Nucleus accumbens (tissue), 56 donors: ENCODE measurements around the gene IRX4.
A peak's percentile ranks its signal among the peaks of the same experiment; 100 is the strongest.
"Not testable (repeated sequence)": the region's sequence is repeated elsewhere in the genome, so short reads cannot be mapped to it uniquely, and the experiment has no call there.

Source experiments
- DNase-seq, 56 donors: peaks; one replicate each; lab custom pipeline; 2025; lab: John Stamatoyannopoulos, UW

The IRX4 gene

GRCh38 chr5:1865486-1865885, 17.2 kb downstream of the IRX4 start:
- no peak for DNase-seq

DNA sequence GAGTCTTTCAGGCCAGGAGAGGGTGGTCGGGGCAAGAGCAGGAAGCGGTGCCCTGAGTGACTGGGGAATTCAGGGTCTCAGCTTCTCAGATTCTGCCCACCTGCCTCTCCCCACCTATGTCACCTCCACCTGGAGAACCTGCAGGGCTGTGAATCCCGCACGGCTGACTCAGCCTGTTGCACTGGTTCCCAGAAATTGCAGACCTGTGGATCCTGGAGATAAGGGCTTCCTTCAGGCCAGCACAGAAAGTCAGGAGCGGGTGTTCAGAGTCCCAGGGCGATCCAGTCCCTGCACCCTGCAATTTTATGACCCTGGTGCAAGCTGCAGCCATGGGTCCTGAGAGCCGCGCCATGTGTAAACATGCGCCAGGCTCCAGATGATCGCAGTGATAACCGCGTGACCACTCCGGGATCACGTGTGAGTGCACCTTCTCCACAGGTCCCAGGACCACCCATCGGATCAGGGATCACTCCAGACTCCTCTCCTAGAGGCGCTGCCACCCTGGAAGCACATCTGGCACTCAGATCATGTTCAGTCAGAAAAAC, 17.8 kb downstream of the IRX4 start:
- DNase-seq, result no peak

DNA sequence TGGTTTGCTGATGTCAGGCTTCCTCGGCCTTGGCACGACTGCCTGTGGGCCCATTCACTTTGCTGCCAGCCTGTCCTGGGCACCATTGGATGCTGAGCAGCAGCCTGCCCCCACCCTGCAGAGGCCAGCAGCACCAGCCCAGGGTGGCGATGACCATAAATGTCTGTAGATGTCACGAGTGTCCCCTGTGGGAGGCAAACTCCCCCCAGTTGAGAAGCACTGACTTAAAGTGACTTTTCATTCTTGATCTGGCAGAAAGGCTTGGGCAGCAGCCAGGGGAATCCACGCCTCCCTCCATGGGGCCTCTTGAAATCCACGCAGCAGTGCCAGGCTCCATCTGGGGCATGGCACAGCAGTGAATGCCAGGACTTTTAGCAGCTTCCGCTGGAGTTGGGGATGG, 21.8 kb downstream of the IRX4 start:
- DNase-seq, result peak in 28 of 56 donors; percentile 3 to 63 (median 24)

DNA sequence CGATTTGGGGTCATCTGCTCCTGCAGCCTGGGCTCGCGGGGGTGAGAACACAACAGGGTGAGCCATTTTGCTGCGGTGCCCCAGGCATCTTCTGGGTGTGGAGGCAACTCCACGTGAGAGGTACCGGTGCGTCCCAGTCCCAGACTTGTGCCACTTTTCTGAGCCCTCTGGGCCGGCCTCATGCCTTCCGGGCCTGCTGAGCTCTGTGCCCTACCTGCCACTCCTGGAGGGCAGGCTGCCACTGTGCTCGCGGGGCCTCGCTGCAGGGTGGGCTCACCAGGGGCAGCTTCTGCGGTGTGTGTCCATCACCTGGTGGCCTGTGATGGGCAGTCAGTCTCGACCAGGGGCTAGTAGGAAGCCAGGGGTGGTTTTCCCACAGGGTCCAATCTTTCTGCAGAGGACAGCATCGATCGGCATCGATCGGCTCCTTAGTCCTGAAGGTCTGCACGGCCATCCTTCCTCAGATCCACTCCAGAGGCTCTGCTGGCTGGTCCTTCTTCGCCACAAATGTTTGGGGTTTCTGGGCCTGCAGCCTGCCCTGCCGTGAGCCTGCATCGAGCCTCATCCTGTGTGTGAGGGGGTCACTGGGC, 22.6 kb downstream of the IRX4 start:
- no peak for DNase-seq

- DNase-seq, result no peak
These were observed 23.6 kb downstream of the IRX4 start for GRCh38 chr5:1859099-1859498.

DNA sequence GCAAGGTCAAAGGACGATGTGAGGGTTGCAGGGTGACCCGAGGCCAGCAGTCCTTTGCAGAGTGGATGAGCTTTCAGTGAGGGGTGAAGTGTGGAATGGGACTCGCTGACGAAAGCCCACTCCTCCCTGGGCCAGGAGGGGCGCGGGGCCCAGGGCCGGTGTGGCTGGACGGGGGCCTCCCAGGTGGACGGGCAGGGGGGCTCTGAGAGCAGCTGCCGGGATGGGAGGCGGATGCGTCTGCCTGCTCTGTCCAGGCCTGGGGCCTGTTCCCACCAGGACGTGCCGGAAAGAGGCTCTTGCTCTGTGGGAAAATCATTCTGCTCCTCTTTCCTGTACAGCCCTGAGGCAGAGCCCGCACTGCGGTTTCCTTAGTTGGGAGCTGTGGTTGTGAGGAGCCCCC, 24.3 kb downstream of the IRX4 start:
- DNase-seq, result no peak

DNA sequence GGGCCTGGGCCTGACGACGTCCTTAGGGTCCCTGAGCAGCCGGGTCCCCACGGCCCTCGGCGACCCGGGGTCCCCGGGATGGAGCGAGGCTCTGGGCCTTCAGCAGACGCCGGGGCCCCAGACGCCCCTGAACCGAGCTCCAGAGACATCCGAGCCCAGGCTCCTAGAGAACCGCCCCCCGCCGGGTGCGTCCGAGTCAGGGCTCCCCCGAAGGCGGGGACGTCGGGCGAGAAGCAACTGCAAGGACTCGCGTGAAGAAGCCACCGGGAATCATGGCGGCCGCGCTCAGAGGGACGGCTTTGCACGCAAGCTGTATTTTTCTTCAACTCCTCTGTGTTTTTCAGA, 25.5 kb downstream of the IRX4 start:
- no peak for DNase-seq

DNA sequence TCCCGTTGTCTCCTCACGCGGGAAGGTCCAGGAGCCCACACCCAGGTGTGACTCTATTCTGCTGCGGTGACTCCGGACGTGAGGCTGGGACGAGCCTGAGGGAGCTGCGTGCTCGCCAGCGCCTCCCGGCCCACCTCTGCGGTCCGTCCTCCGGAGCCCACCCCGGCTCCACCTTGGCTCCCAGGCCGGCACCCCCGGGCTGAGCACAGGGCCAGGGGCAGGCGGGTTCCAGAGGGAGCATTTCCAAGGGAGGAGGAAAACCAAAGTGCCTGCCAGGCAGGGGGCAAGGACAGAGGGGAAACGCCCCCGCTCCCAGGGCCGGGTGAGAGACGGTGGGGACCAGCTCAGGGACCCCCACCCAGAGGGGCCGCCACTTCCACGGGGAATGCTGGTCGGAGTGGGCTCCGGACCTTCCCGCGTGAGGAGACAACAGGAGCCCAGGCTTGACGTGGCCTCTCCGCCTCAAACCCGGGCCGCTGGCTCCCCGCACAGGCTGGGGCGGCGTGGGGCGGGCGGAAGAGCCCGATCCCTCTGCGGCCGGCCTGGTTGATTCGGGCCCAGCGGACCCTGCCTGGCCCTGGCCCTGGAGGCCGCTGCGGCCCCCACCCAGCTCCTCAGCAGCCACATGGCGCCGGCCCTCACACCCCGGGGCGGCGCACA, 26.0 kb downstream of the IRX4 start:
- no peak for DNase-seq

- DNase-seq, result no peak
These were observed 27.1 kb downstream of the IRX4 start for GRCh38 chr5:1855596-1855995.

DNA sequence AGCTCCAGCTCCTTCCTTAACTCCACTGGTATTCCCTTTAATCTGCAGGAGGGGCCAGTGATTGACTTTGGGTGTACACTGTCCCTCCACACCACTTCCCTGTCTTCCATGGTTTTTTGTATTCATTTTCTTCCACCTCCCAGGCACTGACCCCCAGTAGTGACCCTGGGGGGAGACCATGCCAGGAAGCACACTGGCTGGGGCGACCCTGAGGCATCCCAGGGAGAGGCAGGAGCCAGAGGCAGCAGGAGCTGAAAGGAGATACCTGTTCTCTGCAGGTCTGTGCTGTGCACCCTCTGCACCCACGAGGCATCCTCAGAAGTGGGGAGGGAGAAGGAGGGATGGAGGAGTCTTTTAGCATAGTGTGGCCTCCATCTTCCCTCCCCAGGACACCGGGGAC, 27.6 kb downstream of the IRX4 start:
- no peak for DNase-seq

DNA sequence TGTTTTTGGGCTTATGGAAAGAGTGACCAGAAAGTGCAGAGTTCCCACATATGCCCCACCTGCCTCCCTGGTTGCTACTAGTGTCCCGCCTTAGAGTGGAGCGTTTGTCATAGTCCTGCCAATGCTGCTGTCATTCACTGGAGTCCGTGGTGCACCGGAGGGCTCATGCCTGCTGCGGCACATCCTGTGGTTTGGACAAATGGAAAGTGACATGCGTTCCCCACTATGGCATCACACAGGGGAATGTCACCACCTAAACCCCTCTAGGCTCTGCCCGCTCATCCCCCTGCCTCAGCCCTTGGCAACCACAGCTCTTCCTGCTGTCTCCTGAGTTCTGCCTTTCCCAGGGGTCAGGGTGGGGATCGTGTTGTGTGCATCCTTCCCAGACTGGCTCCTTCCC, 29.2 kb downstream of the IRX4 start:
- no peak for DNase-seq

DNA sequence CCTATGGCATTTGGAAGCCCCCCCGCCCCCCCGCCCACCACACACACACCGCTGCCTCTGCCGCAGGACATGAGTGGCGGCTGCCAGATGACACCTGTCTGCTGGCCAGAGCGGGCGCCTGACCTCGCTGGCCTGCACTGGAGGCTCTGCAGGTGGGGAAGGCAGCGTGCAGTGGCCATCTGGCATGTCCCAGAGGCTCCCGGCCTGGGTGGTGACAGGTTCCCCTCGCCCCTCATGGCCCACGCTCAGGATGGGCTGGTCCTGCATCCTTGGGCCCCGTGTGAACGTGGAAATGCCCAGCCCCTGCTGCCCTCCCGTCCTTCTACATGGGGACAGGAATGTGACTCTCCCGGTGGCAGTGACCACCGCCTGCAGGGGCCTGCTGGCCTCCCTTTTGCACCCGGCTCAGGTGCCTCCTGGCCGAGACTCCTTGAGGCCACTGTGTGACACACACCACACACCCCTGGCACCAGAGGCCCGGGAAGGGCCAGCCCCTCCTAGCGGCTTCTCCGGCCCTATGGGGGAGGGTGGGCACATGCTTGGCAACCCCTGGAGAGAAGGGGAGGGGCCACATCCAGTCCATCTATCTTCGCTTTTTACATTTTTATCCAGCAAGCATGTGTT, 30.3 kb downstream of the IRX4 start:
- no peak for DNase-seq

GRCh38 chr5:1851290-1851934, 31.3 kb downstream of the IRX4 start:
- DNase-seq, result no peak

GRCh38 chr5:1850324-1851154, 32.2 kb downstream of the IRX4 start:
- DNase-seq, result no peak

- no peak for DNase-seq
These were observed 35.1 kb downstream of the IRX4 start for GRCh38 chr5:1847611-1848010.

DNA sequence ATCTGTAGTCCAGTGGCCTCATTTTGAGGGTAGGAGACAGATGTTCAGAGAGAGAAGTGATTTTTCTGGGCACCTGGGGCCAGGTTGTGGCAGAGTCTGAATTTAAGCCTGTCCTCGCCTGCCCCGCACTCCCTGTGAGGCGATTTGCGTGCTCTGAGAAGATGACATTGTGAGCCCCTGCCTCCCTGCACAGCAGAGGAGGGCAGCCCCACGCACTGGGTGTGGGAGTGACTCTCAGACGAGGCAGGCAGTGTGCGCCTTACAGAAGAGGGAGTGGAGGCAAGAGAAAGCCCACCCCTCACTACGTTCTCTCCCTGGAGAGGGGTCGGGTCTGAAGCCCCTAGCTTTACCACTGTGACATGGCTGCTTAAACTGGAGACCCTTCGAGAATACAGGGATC, 35.7 kb downstream of the IRX4 start:
- DNase-seq, result no peak

- no peak for DNase-seq
These were observed 36.1 kb downstream of the IRX4 start for GRCh38 chr5:1846583-1846982.

DNA sequence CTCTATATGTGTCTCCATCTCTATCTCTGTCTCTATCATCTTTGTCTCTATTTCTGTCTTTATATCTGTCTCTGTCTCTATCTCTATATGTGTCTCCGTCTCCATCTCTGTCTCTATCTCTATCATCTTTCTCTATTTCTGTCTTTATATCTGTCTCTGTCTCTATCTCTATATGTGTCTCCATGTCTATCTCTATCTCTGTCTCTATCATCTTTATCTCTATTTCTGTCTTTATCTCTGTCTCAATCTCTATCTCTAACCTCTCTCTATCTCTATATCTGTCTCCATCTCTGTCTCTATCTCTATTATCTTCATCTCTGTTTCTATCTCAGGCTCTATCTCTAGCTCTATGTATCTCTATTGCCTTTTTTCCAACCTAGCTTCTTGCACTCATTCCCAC, 37.0 kb downstream of the IRX4 start:
- DNase-seq, result no peak

DNA sequence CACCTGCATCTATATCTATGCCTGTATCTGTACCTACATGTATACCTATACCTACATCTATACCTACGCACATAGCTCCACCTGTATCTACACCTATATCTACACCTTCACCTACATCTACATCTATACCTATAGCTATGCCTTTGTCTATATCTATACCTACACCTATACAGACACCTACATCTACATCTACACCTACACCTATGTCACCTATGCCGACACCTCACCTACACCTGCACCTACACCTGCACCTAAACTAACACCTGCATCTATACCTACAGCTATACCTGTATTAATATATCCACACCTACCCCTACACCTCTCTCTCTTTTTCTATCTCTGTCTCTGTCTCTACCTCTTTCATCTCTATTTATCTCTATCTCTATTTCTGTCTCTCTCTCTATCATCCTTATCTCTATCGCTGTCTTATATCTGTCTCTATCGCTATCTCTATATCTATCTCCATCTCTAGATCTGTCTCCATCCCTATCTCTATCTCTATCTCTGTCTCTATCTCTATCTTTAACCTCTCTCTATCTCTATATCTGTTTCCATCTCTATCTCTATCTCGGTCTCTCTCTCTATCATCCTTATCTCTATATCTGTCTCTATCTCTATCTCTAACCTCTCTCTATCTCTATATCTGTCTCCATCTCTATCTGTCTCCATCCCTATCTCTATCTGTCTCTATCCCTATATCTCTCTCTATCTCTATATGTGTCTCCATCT, 37.9 kb downstream of the IRX4 start:
- no peak for DNase-seq

DNA sequence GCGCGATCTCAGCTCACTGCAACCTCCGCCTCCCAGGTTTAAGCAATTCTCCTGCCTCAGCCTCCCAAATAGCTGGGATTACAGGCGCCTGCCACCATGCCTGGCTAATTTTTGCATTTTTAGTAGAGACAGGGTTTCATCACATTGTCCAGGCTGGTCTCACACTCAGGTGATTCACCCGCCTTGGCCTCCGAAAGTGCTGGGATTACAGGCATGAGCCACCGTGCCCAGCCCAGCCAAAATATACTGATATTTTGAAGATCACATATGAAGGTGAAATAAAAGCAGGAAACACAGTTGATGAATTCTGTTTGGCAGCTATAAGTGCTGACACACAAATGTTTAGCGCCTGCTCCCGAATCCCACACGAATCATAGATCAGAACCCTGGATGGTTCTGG, 39.0 kb downstream of the IRX4 start:
- DNase-seq, result not testable (repeated sequence)
